Endothelial cell of umbilical vein (primary cell): ENCODE data around the gene CD101. TPM values are rescaled to one million over a fixed set of nuclear protein-coding genes. Genes with fewer than 3 reads are reported as not detected.

Experiments
- BruUV-seq: library from RNA; stranded (reverse); fragments of 400-500 nt; replicated peaks from 2 replicates; lab custom pipeline; 2021; lab: Mats Ljungman, UMichigan
- CTCF ChIA-PET: fragments of 300-600, 350-600 bp; sonication (Branson Sonifier 250); formaldehyde crosslinking; loops from one replicate; lab custom pipeline; 2021; ENCODE audit warnings: antibody characterized with exemption, inconsistent platforms; lab: Charles Lee
- POLR2A ChIA-PET: fragments of 300-600, 350-600 bp; sonication (Branson Sonifier 250); formaldehyde crosslinking; loops from one replicate; lab custom pipeline; 2021; ENCODE audit warnings: antibody characterized with exemption, inconsistent platforms; lab: Charles Lee
- DNase-seq: peaks from one replicate; pipeline ENCODE4 v3.0.0-alpha.2; 2011; ENCODE audit warnings: low read depth, low spot score
- FAIRE-seq: peaks from 2 replicates; lab custom pipeline; 2011; peaks lifted over from hg19 to GRCh38; lab: Jason Lieb, UNC
- H2AFZ ChIP-seq: 2 replicates; pipeline ENCODE4 v1.6.0; 2012; ENCODE audit warnings: low read depth, low read length, control low read depth, inconsistent platforms
- H3K27ac ChIP-seq: 2 replicates; pipeline ENCODE4 v1.5.1; 2011; ENCODE audit warnings: low read depth, mild to moderate bottlenecking, control low read depth, low read length, moderate library complexity; ENCODE audit not compliant: insufficient read depth
- H3K27me3 ChIP-seq, 2 experiments: 2 replicates each; pipeline versions ENCODE4 v1.6.0 to v1.6.1; 2011; ENCODE audit warnings: low read length in 2 of 2, mixed read lengths in 1 of 2; ENCODE audit not compliant: control insufficient read depth in 2 of 2, insufficient read depth in 2 of 2
- H3K36me3 ChIP-seq, 2 experiments: 2 replicates in 1 of 2; 3 replicates in 1 of 2; pipeline ENCODE4 v1.5.1; 2011; ENCODE audit warnings: low read length in 2 of 2, mild to moderate bottlenecking in 1 of 2, moderate library complexity in 1 of 2; ENCODE audit not compliant: control insufficient read depth in 2 of 2, insufficient read depth in 2 of 2; ENCODE audit errors: extremely low read depth in 1 of 2
- H3K4me1 ChIP-seq: 3 replicates; pipeline ENCODE4 v1.5.1; 2011; ENCODE audit warnings: mild to moderate bottlenecking, low read length; ENCODE audit not compliant: control insufficient read depth, insufficient read depth; ENCODE audit errors: extremely low read depth
- H3K4me2 ChIP-seq: 2 replicates; pipeline ENCODE4 v1.6.1; 2011; ENCODE audit warnings: low read length, control low read depth, mixed read lengths; ENCODE audit not compliant: insufficient read depth
- H3K4me3 ChIP-seq, 3 experiments: fragments of 200-600 bp in 1 of 3; sonication (generic), shearing (Covaris generic) in 1 of 3; replicated peaks in 1 of 3; 2 replicates each; pipeline ENCODE4 v1.5.1; 2011 to 2016; ENCODE audit warnings: control low read depth in 3 of 3, low read length in 3 of 3, mild to moderate bottlenecking in 2 of 3, inconsistent platforms in 1 of 3, low read depth in 1 of 3, moderate library complexity in 1 of 3; ENCODE audit not compliant: insufficient read depth in 1 of 3
- H3K79me2 ChIP-seq: 2 replicates; pipeline ENCODE4 v1.6.0; 2012; ENCODE audit warnings: low read length, inconsistent platforms; ENCODE audit not compliant: control insufficient read depth, insufficient read depth
- H3K9ac ChIP-seq: replicated peaks from 2 replicates; pipeline ENCODE3; 2011; ENCODE audit warnings: low read length, control low read depth; ENCODE audit not compliant: insufficient read depth; ENCODE audit errors: extremely low read depth
- H3K9me1 ChIP-seq: replicated peaks from 3 replicates; pipeline ENCODE4 v1.6.0; 2011; ENCODE audit warnings: mild to moderate bottlenecking, low read length; ENCODE audit not compliant: control insufficient read depth, insufficient read depth; ENCODE audit errors: extremely low read depth
- H3K9me3 ChIP-seq: replicated peaks from 2 replicates; pipeline ENCODE4 v1.5.1; 2012; ENCODE audit warnings: low read length, inconsistent platforms; ENCODE audit not compliant: control insufficient read depth, insufficient read depth
- H4K20me1 ChIP-seq: replicated peaks from 2 replicates; pipeline ENCODE3; 2011; ENCODE audit warnings: mild to moderate bottlenecking, low read length; ENCODE audit not compliant: control insufficient read depth, insufficient read depth; ENCODE audit errors: extremely low read depth
- CTCF ChIP-seq, 2 donors: IDR thresholded peaks; 1 replicate in 1 of 2; 2 replicates in 1 of 2; pipeline ENCODE4 v1.5.1; 2011; ENCODE audit warnings: low read length in 2 of 2, mild to moderate bottlenecking in 2 of 2, moderate library complexity in 2 of 2, control low read depth in 1 of 2, inconsistent platforms in 1 of 2, low read depth in 1 of 2; ENCODE audit not compliant: insufficient read depth in 1 of 2; ENCODE audit errors: extremely low read depth in 1 of 2
- EZH2 ChIP-seq: IDR thresholded peaks from 2 replicates; pipeline ENCODE4 v1.6.1; 2012; ENCODE audit warnings: borderline replicate concordance, low read depth, mild to moderate bottlenecking, moderate library complexity, low read length, inconsistent platforms; ENCODE audit not compliant: severe bottlenecking
- FOS ChIP-seq: IDR thresholded peaks from 2 replicates; pipeline ENCODE4 v1.6.1; 2011; ENCODE audit warnings: mild to moderate bottlenecking, low read length, moderate library complexity, borderline replicate concordance; ENCODE audit not compliant: insufficient read depth
- GATA2 ChIP-seq: IDR thresholded peaks from 2 replicates; pipeline ENCODE4 v1.7.0; 2011; ENCODE audit warnings: low read depth, mild to moderate bottlenecking, moderate library complexity, mixed read lengths, low read length; ENCODE audit not compliant: insufficient read length, insufficient read depth
- JUN ChIP-seq: IDR thresholded peaks from 2 replicates; pipeline ENCODE4 v1.6.1; 2011; ENCODE audit warnings: borderline replicate concordance, low read depth; ENCODE audit not compliant: insufficient read length, insufficient read depth
- MAX ChIP-seq: IDR thresholded peaks from 2 replicates; pipeline ENCODE4 v1.6.1; 2011; ENCODE audit not compliant: insufficient read depth, insufficient read length
- MYC ChIP-seq: IDR thresholded peaks from one replicate; pipeline ENCODE4 v1.6.1; 2011; ENCODE audit warnings: mild to moderate bottlenecking, low read depth, low read length
- POLR2A ChIP-seq: IDR thresholded peaks from 2 replicates; pipeline ENCODE4 v1.6.1; 2012; ENCODE audit warnings: low read depth, mild to moderate bottlenecking, control low read depth, low read length
- POLR2AphosphoS5 ChIP-seq: IDR thresholded peaks from 2 replicates; pipeline ENCODE4 v1.6.1; 2012; ENCODE audit warnings: low read depth, mild to moderate bottlenecking, control low read depth, low read length, moderate library complexity; ENCODE audit not compliant: insufficient read depth
- dilution Hi-C: fragments of 300-500 bp; cut with MboI; formaldehyde crosslinking; loops from one replicate; pipeline ENCODE4 v1.15.0; 2019; ENCODE audit warnings: low sequenced_read_pairs; ENCODE audit not compliant: extremely low pct_ligation_motif_present
- intact Hi-C: fragments of 100-400 bp; cut with micrococcal nuclease; formaldehyde crosslinking; loops from one replicate; pipeline ENCODE4 v1.10.0; 2022
- polyA plus RNA-seq, 4 experiments: library from polyadenylated mRNA; depleted of rRNA in 3 of 4; stranded (reverse) in 3 of 4; unstranded in 1 of 4; fragments of >200 nt; gene quantifications; 2 replicates each; pipeline versions ENCODE4 v1.2.1 to v1.2.3, GENCODE V29; 2011 to 2012; ENCODE audit warnings: missing spikeins in 1 of 4
- total RNA-seq: library from RNA; stranded (reverse); gene quantifications from 2 replicates; pipeline ENCODE4 v1.2.3, GENCODE V29; 2021

The CD101 gene
- total and polyA plus RNA-seq, 2 donors (not counting 3 experiments of a cell fraction or from before 2014, with no cell fraction given): 0.04 to 0.97 TPM

GRCh38 chr1:116983112-116983511 is 18.4 kb upstream of the CD101 start:
- Histone ChIP-seq H3K27ac (no peak overlapping the region), H3K4me2 (no peak overlapping the region), H3K36me3 (no peaks in the 10 kb centered on the region), H3K79me2 (no peaks in the 10 kb centered on the region), H3K9me1 (no peaks in the 10 kb centered on the region), H4K20me1 (no peaks in the 10 kb centered on the region), H3K9ac (no peak overlapping the region), H3K4me1 (no peaks in the 10 kb centered on the region), H3K4me3 (no peak overlapping the region), H3K9me3 (no peaks in the 10 kb centered on the region), H3K27me3 (no peaks in the 10 kb centered on the region), H2AFZ (no peak overlapping the region)
- ChIA-PET CTCF (no interaction called here), POLR2A (no interaction called here)
- no peak for FAIRE-seq
- TF ChIP-seq POLR2A: no peak
- no peak for TF ChIP-seq JUN
- TF ChIP-seq CTCF (IDR thresholded peaks at IDR 0.05; ENCODE audit: extremely low read depth in 1 of 2, insufficient read depth in 1 of 2, low read depth in 1 of 2, low read length in 2 of 2): no peak
- TF ChIP-seq FOS: no peak
- no peak for TF ChIP-seq POLR2AphosphoS5
- no peak for TF ChIP-seq MYC
- no peak for TF ChIP-seq MAX
- no peak for TF ChIP-seq GATA2
- no peak for TF ChIP-seq EZH2
- dilution Hi-C loops (no loop called here), intact Hi-C loops (no loop called here)
- DNase-seq: no peak
- no TSS peak for BruUV-seq
